Measurements from ENCODE around the gene WIPI1.
"Not testable (repeated sequence)": the region's sequence is repeated elsewhere in the genome, so short reads cannot be mapped to it uniquely, and the experiment has no call there.

The WIPI1 gene

DNA sequence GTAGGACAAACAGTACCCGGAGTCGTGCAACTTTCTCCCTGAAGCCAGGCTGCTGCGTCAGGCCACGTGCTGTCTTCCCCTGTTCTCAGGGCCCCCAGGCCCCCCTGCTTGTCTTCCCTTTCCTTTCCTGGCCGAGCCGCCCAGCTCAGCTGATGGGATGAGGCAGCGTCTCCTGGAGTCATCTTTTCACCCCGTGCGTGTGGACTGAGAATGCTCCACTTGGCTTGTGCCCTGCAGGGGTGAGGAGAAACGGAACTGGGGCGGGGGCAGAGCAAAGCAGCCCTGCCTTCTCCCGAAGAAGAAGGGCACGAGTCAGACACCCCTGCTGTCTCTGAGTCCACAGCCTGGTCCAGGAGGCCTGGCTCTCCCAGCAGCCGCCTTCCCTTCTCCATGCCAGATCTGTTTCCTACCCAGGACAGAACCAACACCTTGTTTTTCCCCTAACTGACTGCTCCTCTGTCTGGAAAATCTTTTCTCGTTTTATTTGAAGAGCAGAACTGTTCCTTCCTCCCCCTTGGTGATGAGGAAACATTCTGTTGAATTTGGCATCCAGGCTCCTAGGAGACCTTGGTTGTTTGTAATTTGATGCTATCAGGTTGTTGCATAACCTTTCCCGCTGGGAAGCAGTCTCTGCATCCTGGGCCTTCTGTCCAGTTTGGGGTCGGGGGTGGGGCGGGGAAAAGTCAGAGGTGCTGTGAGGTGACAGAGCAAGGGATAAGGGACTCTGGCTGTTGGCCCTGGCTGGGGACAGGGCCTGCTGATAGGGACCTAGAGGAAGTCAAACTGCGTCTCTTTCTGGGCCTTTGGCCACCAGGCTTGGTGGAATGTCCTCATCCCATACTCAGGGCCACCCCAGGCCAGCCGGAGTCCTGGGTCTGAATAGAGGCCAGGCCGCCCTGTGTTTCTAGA, 78.8 kb downstream of the WIPI1 start:
- H3K9me3 ChIP-seq (ENCODE audit: insufficient read depth, low read length), result no peaks in the 10 kb centered on the region
- TF ChIP-seq, protein P1, sequence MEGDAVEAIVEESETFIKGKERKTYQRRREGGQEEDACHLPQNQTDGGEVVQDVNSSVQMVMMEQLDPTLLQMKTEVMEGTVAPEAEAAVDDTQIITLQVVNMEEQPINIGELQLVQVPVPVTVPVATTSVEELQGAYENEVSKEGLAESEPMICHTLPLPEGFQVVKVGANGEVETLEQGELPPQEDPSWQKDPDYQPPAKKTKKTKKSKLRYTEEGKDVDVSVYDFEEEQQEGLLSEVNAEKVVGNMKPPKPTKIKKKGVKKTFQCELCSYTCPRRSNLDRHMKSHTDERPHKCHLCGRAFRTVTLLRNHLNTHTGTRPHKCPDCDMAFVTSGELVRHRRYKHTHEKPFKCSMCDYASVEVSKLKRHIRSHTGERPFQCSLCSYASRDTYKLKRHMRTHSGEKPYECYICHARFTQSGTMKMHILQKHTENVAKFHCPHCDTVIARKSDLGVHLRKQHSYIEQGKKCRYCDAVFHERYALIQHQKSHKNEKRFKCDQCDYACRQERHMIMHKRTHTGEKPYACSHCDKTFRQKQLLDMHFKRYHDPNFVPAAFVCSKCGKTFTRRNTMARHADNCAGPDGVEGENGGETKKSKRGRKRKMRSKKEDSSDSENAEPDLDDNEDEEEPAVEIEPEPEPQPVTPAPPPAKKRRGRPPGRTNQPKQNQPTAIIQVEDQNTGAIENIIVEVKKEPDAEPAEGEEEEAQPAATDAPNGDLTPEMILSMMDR (IDR thresholded peaks at IDR 0.05; ENCODE audit: low read depth, low read length), result no peak
- TF ChIP-seq EZH2phosphoT487 (IDR thresholded peaks at IDR 0.05; ENCODE audit: low read depth), result no peak
- no peak overlapping the region for H3K9ac ChIP-seq (ENCODE audit: low read length)
- no peak overlapping the region for H3K4me2 ChIP-seq (ENCODE audit: low read length)
- no peak overlapping the region for H2AFZ ChIP-seq (ENCODE audit: low read depth, low read length)
- H3K4me3 ChIP-seq (ENCODE audit: low read length), result no peak overlapping the region
- H4K20me1 ChIP-seq (ENCODE audit: insufficient read depth, low read length), result no peaks in the 10 kb centered on the region
- no peaks in the 10 kb centered on the region for H3K79me2 ChIP-seq (ENCODE audit: low read length)
- no peaks in the 10 kb centered on the region; the same call in 1 of the 2 replicates for H3K27me3 ChIP-seq (ENCODE audit: low read depth, low read length)
- no peak overlapping the region for H3K27ac ChIP-seq (ENCODE audit: low read length)
- H3K36me3 ChIP-seq (replicated peaks; ENCODE audit: low read depth, low read length), result no peaks in the 10 kb centered on the region
- H3K4me1 ChIP-seq (ENCODE audit: low read length), result no peaks in the 10 kb centered on the region

DNA sequence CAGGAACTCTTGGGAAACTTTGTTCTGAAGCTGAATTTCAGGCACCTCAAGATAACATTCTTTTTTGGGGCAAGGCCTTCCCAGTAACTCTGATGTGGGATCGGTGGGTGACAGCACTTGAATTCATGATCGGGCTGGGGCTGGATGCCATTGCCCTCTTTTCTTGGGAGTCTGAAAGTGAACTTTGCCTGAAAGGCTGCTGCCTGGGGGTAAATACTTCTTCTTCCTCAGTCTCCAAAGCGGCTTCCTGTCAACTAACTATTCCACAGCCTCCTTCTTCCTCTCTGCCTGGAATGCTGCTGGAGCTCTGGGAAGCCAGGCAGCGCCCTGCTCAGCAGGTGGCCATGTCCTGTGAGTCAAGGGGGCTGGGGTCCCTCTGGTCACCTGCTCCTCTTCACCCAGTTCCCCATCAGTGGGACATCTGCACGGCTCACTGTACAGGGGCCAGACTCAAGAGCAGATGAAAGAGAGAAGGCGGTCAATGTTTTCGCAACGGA, 79.5 kb downstream of the WIPI1 start:
- no peaks in the 10 kb centered on the region for H3K36me3 ChIP-seq (replicated peaks; ENCODE audit: low read depth, low read length)
- H3K27me3 ChIP-seq (ENCODE audit: low read depth, low read length), result no peaks in the 10 kb centered on the region
- no peak overlapping the region for H3K9ac ChIP-seq (ENCODE audit: low read length)
- TF ChIP-seq, protein P1 (IDR thresholded peaks at IDR 0.05; ENCODE audit: low read depth, low read length), result no peak
- no peak for TF ChIP-seq EZH2phosphoT487 (IDR thresholded peaks at IDR 0.05; ENCODE audit: low read depth)
- no peaks in the 10 kb centered on the region for H3K79me2 ChIP-seq (ENCODE audit: low read length)
- no peaks in the 10 kb centered on the region for H3K9me3 ChIP-seq (ENCODE audit: insufficient read depth, low read length)
- no peaks in the 10 kb centered on the region for H4K20me1 ChIP-seq (ENCODE audit: insufficient read depth, low read length)
- no peak overlapping the region for H3K27ac ChIP-seq (ENCODE audit: low read length)
- H3K4me1 ChIP-seq (ENCODE audit: low read length), result no peaks in the 10 kb centered on the region
- H3K4me3 ChIP-seq (ENCODE audit: low read length), result no peak overlapping the region
- no peak overlapping the region for H2AFZ ChIP-seq (ENCODE audit: low read depth, low read length)
- H3K4me2 ChIP-seq (ENCODE audit: low read length), result no peak overlapping the region

GRCh38 chr17:68376178-68376577, 81.1 kb downstream of the WIPI1 start:
- not testable (repeated sequence) for H4K20me1 ChIP-seq (ENCODE audit: insufficient read depth, low read length); H3K9ac ChIP-seq (ENCODE audit: low read length); H3K27ac ChIP-seq (ENCODE audit: low read length); H3K4me1 ChIP-seq (ENCODE audit: low read length); H2AFZ ChIP-seq (ENCODE audit: low read depth, low read length); H3K79me2 ChIP-seq (ENCODE audit: low read length); H3K4me3 ChIP-seq (ENCODE audit: low read length); H3K36me3 ChIP-seq (replicated peaks; ENCODE audit: low read depth, low read length); H3K4me2 ChIP-seq (ENCODE audit: low read length); H3K27me3 ChIP-seq (ENCODE audit: low read depth, low read length); H3K9me3 ChIP-seq (ENCODE audit: insufficient read depth, low read length)

DNA sequence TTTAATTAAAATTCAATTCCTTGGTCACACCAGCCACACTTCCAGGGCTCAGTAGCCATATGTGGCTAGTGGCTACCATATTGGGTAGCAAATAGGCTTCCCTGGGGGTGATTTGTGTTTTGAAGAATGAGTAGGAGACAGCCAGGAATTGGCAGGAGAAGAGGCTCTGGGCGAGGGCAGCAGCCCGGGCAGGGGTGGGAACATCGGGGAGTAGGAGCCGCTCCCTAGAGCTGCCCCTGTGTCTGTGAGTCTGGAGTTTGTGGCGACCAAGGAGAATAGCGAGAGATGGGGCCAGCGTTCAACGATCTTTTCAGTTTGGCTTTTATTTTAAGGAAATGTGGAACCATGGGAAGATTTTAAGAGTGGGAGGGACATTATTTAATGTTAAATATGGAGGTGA, 81.7 kb downstream of the WIPI1 start:
- no peaks in the 10 kb centered on the region for H4K20me1 ChIP-seq (ENCODE audit: insufficient read depth, low read length)
- H3K9ac ChIP-seq (ENCODE audit: low read length), result no peak overlapping the region
- no peaks in the 10 kb centered on the region for H3K9me3 ChIP-seq (ENCODE audit: insufficient read depth, low read length)
- H3K4me3 ChIP-seq (ENCODE audit: low read length), result no peak overlapping the region
- H3K27me3 ChIP-seq (ENCODE audit: low read depth, low read length), result no peaks in the 10 kb centered on the region
- no peak overlapping the region for H3K27ac ChIP-seq (ENCODE audit: low read length)
- no peak for TF ChIP-seq EZH2phosphoT487 (IDR thresholded peaks at IDR 0.05; ENCODE audit: low read depth)
- no peaks in the 10 kb centered on the region for H3K36me3 ChIP-seq (replicated peaks; ENCODE audit: low read depth, low read length)
- H3K79me2 ChIP-seq (ENCODE audit: low read length), result no peaks in the 10 kb centered on the region
- H3K4me2 ChIP-seq (ENCODE audit: low read length), result no peak overlapping the region
- no peaks in the 10 kb centered on the region for H3K4me1 ChIP-seq (ENCODE audit: low read length)
- no peak overlapping the region for H2AFZ ChIP-seq (ENCODE audit: low read depth, low read length)

Measured in OCI-LY3 (cell line).